AG10803 (cell line): Measurements from ENCODE around the gene AHRR.

Experiments used
- DNase-seq: peaks from one replicate; pipeline ENCODE4 v3.0.0; 2010; ENCODE audit warnings: low read depth
- H3K4me3 ChIP-seq: 2 replicates; pipeline ENCODE4 v1.5.1; 2011; ENCODE audit warnings: mild to moderate bottlenecking, low read length, control low read depth
- CTCF ChIP-seq: conservative IDR thresholded peaks from 2 replicates; pipeline ENCODE4 v1.5.1; 2011; ENCODE audit warnings: mild to moderate bottlenecking, low read length, control low read depth, inconsistent platforms

Gene AHRR

GRCh38 chr5:355958-356357, 34.4 kb downstream of the AHRR start:
- H3K4me3 ChIP-seq, result no peak overlapping the region

DNA sequence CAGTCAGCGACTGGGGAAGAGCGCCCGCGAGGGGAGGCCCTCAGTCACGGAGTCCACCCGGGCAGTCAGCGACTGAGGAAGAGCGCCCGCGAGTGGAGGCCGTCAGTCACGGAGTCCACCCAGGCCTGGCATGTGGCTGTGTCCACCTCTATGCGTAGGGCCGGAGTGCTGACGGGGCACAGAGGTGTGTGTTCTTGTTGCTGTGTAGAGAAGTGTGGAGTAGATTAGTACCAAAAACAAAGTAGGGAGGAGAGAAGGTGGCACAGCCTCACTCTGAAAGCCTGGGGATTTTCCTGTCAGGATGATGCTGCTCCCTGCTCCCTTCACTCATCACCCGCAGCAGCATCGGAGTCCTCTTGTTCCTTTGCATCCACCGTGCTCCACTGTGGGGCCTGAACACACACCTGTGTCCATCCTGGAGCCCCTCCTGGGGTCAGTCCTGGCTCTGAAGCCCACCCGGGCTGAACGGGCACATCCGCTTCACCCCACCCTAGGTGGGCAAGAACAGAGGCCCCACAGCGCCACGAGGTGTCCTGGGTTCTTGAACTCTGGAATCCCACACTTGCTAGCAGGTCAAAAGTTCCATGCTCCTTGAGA, 37.9 kb downstream of the AHRR start:
- DNase-seq, result no peak
- TF ChIP-seq CTCF, result no peak
- no peak overlapping the region for H3K4me3 ChIP-seq

More at GRCh38 chr5:355958-356357, 34.4 kb downstream of the AHRR start:
- no peak for TF ChIP-seq CTCF
- DNase-seq, result no peak

DNA sequence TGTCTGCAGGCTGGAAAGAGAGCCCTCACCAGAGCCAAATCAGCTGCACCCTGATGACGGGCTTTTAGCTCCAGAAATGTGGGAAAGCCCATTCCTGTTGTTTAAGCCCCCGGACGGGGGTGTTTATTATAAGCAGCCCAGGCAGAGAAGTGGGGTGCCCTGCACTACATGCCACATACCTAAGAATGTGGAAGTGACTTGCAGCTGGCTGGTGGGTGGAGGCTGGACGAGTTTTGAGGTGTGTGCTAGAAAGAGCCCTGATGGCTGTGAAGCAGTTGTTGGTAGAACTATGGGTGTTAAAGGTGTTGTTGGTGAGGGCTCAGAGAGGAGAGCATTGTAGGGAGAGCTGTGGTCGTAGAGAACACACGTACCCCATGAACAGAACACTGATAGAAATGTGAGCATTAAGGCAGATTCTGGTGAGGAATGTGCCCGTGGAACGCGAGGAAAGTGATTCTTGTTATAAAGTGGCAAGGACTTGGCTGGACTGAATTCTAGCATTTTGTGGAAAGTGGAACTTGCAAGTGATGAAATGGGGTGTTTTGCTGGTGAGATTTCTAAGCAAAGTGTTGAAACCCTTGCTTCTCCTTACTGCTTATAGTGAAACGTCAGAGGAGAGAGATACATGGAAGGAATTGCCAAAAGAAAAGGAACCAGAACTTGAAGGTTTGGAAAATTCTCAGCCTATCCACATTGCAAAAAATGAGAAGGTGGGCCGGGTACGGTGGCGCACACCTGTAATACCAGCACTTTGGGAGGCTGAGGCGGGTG, 38.9 kb downstream of the AHRR start:
- no peak overlapping the region for H3K4me3 ChIP-seq
- no peak for DNase-seq
- TF ChIP-seq CTCF, result no peak

DNA sequence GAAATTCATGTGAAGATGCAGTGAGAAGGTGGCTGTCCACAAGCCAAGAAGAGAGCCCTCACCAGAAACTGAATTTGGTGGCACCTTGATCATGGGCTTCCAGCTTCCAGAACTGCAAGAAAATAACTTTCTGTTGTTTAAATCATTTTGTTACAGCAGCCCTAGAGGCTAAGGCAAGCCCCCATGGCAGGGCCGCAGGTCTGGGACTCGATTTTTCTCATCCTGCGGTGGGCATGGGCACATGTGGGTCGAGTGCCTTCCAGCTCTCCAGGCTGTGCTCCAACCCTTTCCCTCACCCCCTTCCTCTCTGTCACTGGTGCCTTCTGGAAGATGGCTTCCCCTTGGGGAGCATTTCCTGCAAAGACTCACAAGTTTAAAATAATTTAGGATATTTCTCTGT, 40.7 kb downstream of the AHRR start:
- no peak for TF ChIP-seq CTCF
- no peak overlapping the region for H3K4me3 ChIP-seq
- DNase-seq, result no peak

GRCh38 chr5:362978-363765, 41.7 kb downstream of the AHRR start:
- DNase-seq, result no peak
- no peak for TF ChIP-seq CTCF
- no peak overlapping the region for H3K4me3 ChIP-seq

- no peak overlapping the region for H3K4me3 ChIP-seq
- DNase-seq, result no peak
- no peak for TF ChIP-seq CTCF
These were observed 43.0 kb downstream of the AHRR start for GRCh38 chr5:364497-364896.
